Daoy (cell line): ENCODE measurements around the gene OR13C8. TPM values are rescaled to one million over a fixed set of nuclear protein-coding genes. Genes with fewer than 3 reads are reported as not detected.
"Not testable (repeated sequence)": the region's sequence is repeated elsewhere in the genome, so short reads cannot be mapped to it uniquely, and the experiment has no call there.

Experiments used
- DNase-seq: peaks from one replicate; pipeline ENCODE4 v3.0.0-alpha.2; 2015; ENCODE audit warnings: low read depth
- total RNA-seq: library from RNA; depleted of rRNA; stranded (reverse); fragments of >200 nt; shearing (Covaris generic); gene quantifications from 2 replicates; pipeline ENCODE4 v1.2.3, GENCODE V29; 2014; rRNA removed

Gene OR13C8
- total RNA-seq, result not detected in 2 replicates

GRCh38 chr9:104568868-104569267, at the start of gene OR13C8:
OR13C8 (plus strand) TSS chr9:104569168; CDS start chr9:104569168, 0 bp downstream.
- DNase-seq, result no peak

- not testable (repeated sequence) for DNase-seq
These were observed 48.7 kb upstream of the OR13C8 start for GRCh38 chr9:104520241-104520640.

- DNase-seq, result no peak
These were observed 41.9 kb upstream of the OR13C8 start, which contains the start of gene OR13C4 for GRCh38 chr9:104527109-104527508. OR13C4 (minus strand) TSS chr9:104527209; CDS start chr9:104527209, 0 bp downstream.

- no peak for DNase-seq
These were observed 32.2 kb upstream of the OR13C8 start, which contains the start of gene OR13C3 for GRCh38 chr9:104536756-104537155. OR13C3 (minus strand) TSS chr9:104536856; CDS start chr9:104536723, 133 bp downstream.

- no peak for DNase-seq
These were observed 29.7 kb upstream of the OR13C8 start for GRCh38 chr9:104539275-104539674.

- DNase-seq, result no peak
These were observed 24.3 kb upstream of the OR13C8 start for GRCh38 chr9:104544644-104545043.

GRCh38 chr9:104553261-104553660, 15.7 kb upstream of the OR13C8 start:
- peak; percentile 3 for DNase-seq

GRCh38 chr9:104555521-104555920, 13.4 kb upstream of the OR13C8 start:
- no peak for DNase-seq

GRCh38 chr9:104556830-104557634, 11.9 kb upstream of the OR13C8 start:
- DNase-seq, result peak; percentile 7

- no peak for DNase-seq
These were observed 4.6 kb upstream of the OR13C8 start for GRCh38 chr9:104564358-104564757.

GRCh38 chr9:104572612-104573011, 3.6 kb downstream of the OR13C8 start:
- DNase-seq, result no peak

GRCh38 chr9:104575456-104575855, 6.5 kb downstream of the OR13C8 start:
- no peak for DNase-seq

- no peak for DNase-seq
These were observed 8.3 kb downstream of the OR13C8 start for GRCh38 chr9:104577263-104577662.

GRCh38 chr9:104580562-104580961, 11.6 kb downstream of the OR13C8 start:
- DNase-seq, result no peak

- DNase-seq, result no peak
These were observed 17.7 kb downstream of the OR13C8 start for GRCh38 chr9:104586496-104587180.

GRCh38 chr9:104589626-104590025, 20.7 kb downstream of the OR13C8 start:
- DNase-seq, result no peak

GRCh38 chr9:104598749-104599148, 29.8 kb downstream of the OR13C8 start:
- not testable (repeated sequence) for DNase-seq

GRCh38 chr9:104599313-104599712, 30.3 kb downstream of the OR13C8 start, which contains the start of gene OR13C5:
OR13C5 (minus strand) TSS chr9:104599413; CDS start chr9:104599413, 0 bp downstream.
- DNase-seq, result not testable (repeated sequence)

- no peak for DNase-seq
These were observed 35.8 kb downstream of the OR13C8 start for GRCh38 chr9:104604801-104605200.

- not testable (repeated sequence) for DNase-seq
These were observed 36.6 kb downstream of the OR13C8 start, which contains the start of gene OR13C2 for GRCh38 chr9:104605527-104605926. OR13C2 (minus strand) TSS chr9:104605627; CDS start chr9:104605627, 0 bp downstream.

- no peak for DNase-seq
These were observed 37.2 kb downstream of the OR13C8 start for GRCh38 chr9:104606152-104606551.

- DNase-seq, result no peak
These were observed 39.4 kb downstream of the OR13C8 start for GRCh38 chr9:104608336-104608735.
